Nephron (organoid): Measurements from ENCODE around the gene TMEM179.
A peak's percentile ranks its signal among the peaks of the same experiment; 100 is the strongest.

ENCODE experiments used
- H3K27ac Mint-ChIP-seq, 3 experiments: 2 replicates each; pipeline ENCODE4 v1.8.0; 2020; ENCODE audit warnings: mixed read lengths in 3 of 3, mild to moderate bottlenecking in 2 of 3, moderate library complexity in 1 of 3
- H3K27me3 Mint-ChIP-seq: 2 replicates; pipeline ENCODE4 v1.8.0; 2021; ENCODE audit warnings: low read depth, mild to moderate bottlenecking, moderate library complexity, mixed read lengths
- H3K36me3 Mint-ChIP-seq: 2 replicates; pipeline ENCODE4 v1.8.0; 2020; ENCODE audit warnings: low read depth, mixed read lengths
- H3K4me1 Mint-ChIP-seq: 2 replicates; pipeline ENCODE4 v1.8.0; 2020; ENCODE audit warnings: mixed read lengths
- H3K4me3 Mint-ChIP-seq, 3 experiments: 2 replicates each; pipeline ENCODE4 v1.8.0; 2020; ENCODE audit warnings: mild to moderate bottlenecking in 3 of 3, mixed read lengths in 3 of 3, moderate library complexity in 2 of 3
- H3K9me3 Mint-ChIP-seq: 2 replicates; pipeline ENCODE4 v1.8.0; 2020; ENCODE audit warnings: mixed read lengths
- TF ChIP-seq, protein P1 (sequence below), 3 experiments: fragments of 200-600 bp; sonication (generic); IDR thresholded peaks; one replicate each; pipeline ENCODE4 v1.5.0; 2021; ENCODE audit warnings: antibody characterized with exemption in 3 of 3; ENCODE audit not compliant: unreplicated experiment in 3 of 3

The TMEM179 gene

DNA sequence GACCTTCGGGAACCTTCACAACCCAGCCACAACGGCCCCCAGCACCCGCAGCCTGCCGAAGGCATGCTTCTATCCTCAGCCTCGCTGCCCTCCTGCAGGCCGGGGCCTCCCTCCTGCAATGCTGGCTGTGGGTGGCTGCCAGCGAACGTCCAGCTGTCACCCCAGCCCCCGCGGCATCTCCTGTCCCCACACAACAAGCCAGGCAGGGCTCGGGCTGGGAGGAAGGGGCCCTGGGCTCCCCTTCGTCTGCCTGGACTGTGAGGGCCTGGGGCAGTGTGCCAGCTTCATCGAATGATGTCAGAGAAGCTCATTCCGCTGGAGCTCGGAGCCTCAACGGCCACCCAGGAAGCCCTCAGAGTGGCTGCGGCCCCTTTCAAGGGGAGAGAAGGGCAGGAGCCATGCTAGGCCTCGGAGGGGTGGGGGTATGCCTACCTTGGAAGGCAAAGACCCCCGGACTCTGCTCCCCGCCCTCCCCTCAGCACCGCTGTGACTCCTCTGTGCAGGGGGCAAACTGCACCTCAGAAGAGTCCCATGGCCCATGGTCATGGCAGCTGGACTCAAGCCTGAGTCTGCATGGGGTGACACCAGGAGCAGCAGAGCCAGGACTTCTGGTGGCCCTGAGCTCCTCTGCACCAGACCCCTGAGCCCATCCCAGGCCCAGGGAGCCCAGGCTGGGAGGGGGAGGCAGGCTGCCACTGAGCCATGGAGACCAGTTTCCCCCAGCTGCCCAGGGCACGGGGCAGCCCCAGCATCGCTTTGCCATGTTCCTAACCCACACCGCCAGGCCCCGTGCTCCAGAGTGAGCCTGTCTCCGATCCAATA lies 49.8 kb downstream of the TMEM179 start:
- H3K4me1 Mint-ChIP-seq = peaks cover 14% of the 10 kb centered on the region
- peaks cover 40% of the 10 kb centered on the region for H3K27me3 Mint-ChIP-seq
- H3K27ac Mint-ChIP-seq = peak overlapping the region in 2 of 3 experiments; percentile 48 to 71
- H3K4me3 Mint-ChIP-seq = no peak overlapping the region
- TF ChIP-seq, protein P1, sequence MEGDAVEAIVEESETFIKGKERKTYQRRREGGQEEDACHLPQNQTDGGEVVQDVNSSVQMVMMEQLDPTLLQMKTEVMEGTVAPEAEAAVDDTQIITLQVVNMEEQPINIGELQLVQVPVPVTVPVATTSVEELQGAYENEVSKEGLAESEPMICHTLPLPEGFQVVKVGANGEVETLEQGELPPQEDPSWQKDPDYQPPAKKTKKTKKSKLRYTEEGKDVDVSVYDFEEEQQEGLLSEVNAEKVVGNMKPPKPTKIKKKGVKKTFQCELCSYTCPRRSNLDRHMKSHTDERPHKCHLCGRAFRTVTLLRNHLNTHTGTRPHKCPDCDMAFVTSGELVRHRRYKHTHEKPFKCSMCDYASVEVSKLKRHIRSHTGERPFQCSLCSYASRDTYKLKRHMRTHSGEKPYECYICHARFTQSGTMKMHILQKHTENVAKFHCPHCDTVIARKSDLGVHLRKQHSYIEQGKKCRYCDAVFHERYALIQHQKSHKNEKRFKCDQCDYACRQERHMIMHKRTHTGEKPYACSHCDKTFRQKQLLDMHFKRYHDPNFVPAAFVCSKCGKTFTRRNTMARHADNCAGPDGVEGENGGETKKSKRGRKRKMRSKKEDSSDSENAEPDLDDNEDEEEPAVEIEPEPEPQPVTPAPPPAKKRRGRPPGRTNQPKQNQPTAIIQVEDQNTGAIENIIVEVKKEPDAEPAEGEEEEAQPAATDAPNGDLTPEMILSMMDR (IDR thresholded peaks at IDR 0.05; ENCODE audit: unreplicated experiment in 3 of 3) = no peak
- H3K9me3 Mint-ChIP-seq = no peaks in the 10 kb centered on the region
- no peaks in the 10 kb centered on the region for H3K36me3 Mint-ChIP-seq

DNA sequence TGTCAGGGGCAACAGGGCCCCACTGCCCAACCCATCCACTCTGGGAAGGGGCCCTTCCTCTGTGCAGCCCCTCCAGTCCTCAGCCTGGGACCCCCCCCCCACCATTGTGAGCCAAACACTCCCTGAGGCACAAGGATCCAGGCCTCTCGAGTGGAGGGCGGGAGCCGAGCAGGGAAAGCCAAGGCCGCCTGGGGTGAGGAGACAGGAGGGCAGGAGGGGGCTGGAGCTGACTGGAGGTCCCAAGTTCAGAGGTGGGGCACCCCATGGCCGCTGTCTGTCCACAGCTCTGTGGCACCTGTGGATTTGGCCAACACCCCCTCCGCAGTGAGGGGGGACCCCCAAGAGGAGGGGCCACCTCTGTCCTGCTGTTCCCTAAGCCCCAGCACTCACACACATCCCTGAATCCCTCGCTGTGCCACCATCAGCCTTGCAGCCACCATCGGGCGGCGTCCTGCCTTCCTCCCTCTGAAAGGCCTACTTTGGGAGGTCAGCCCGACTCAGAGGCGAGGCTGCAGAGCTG lies 50.4 kb downstream of the TMEM179 start:
- H3K4me1 Mint-ChIP-seq = peaks cover 14% of the 10 kb centered on the region
- peaks cover 42% of the 10 kb centered on the region for H3K27me3 Mint-ChIP-seq
- TF ChIP-seq, protein P1 (IDR thresholded peaks at IDR 0.05; ENCODE audit: unreplicated experiment in 3 of 3) = no peak
- no peak overlapping the region for H3K4me3 Mint-ChIP-seq
- peak overlapping the region in 2 of 3 experiments; percentile 43 to 48 for H3K27ac Mint-ChIP-seq
- no peaks in the 10 kb centered on the region for H3K36me3 Mint-ChIP-seq
- H3K9me3 Mint-ChIP-seq = no peaks in the 10 kb centered on the region

DNA sequence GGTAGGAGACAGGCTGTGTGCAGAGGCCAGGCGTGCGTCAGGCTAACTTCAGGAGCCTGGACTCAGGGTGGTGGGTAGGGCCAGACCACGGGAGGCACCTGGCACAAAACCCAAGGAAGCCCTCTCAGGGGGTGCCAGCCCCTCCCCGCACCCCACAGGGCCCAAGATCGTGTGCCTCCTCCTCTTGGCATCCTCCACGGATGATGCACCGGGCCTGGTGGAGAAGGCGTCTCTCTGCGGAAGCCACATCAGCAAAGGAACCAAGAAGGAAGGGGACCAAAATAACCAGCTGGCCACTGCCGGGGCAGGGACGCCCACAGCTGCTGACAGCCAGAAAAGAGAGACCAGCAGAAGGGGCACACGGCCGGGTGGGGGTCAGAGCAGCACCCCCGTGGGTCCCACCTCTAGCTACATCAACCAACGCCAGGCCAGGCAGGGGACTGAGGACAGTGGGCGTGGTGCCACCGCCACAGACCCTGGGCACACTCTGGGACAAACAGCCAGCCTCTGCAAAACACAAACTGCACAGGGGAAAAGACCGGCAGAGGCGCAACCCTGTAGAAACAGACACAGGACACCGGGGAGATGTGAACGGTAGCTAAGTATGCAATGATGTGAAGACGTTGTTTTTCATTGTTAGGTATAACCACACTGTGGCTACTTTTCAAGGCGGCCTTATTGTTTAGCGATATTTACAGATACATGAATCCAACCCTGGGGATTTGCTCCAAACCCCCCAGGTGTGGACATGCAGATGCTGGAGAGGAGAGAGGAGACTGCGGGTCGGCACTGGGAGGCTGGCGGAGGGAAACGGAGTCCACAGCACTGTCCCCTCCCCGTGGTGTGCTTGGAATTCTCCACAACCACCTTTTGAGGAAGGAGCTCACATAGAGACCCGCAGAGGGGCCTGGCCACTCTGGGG lies 51.1 kb downstream of the TMEM179 start:
- Mint-ChIP-seq H3K4me3 (no peak overlapping the region), H3K4me1 (peaks cover 14% of the 10 kb centered on the region), H3K36me3 (no peaks in the 10 kb centered on the region), H3K27me3 (peaks cover 42% of the 10 kb centered on the region), H3K9me3 (no peaks in the 10 kb centered on the region), H3K27ac (peak overlapping the region in 2 of 3 experiments; percentile 43 to 76)
- TF ChIP-seq, protein P1 (IDR thresholded peaks at IDR 0.05; ENCODE audit: unreplicated experiment in 3 of 3) = no peak

DNA sequence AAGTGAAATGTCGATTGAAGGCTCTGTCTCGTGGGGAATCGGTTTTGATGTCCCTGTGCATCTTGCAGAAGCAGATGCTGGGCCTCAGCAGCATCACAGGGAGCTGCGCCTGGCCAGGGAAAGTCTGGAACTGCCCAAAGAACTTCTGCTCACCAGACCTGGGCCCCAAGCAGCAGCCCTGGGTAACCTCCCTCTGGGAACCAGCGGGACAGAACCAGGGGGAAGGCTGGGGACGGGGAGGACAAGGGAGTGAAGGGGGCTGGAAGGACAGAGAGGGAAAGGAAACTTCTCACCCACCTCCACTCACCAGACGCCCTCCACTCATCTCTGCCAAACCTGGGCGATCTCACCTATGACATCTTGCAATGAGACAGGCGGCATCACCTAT lies 51.8 kb downstream of the TMEM179 start:
- no peak overlapping the region for H3K4me3 Mint-ChIP-seq
- no peaks in the 10 kb centered on the region for H3K9me3 Mint-ChIP-seq
- H3K27ac Mint-ChIP-seq = no peak overlapping the region

DNA sequence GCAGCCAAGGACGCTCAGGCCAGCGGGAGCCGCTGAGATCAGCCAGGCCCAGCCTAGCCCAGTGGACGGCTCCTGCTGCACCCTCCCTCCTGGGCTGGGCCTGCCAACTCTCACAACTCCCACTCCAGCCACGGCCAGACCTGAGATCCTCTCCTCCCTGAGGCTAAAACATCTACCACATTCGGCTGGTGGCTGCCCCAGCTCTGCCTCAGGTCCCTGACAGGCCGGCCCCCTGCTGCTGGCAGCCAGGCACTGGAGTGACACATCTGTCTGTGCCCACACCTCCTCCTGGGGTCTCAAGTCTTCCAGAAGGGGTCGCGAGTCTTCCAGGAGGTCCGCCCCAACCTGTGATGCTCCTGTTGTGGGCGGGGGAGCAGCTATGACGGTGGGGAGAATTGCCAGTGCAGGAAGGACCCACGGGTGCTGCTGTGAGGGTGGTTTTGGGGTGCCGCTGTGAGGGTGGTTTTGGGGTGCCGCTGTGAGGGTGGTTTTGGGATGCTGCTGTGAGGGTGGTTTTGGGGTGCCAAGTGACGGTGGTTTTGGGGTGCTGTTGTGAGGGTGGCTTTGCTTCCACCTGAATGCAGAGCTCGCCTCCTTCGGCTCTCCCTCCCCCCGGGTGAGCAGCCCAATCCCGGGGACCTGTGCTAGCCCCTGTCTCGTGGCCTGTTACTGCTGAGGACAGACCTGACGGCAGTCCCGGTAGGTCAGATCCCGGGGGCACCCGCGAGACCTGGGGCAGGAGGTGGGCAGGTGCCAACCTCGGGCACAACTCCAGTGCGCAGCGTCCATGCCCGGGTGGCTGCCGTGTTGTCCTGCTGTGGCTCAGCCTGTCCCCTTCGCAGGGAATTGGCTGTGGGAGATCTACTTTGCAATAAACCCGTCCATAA lies 52.5 kb downstream of the TMEM179 start:
- Mint-ChIP-seq H3K9me3 (no peaks in the 10 kb centered on the region), H3K27me3 (peaks cover 34% of the 10 kb centered on the region), H3K36me3 (no peaks in the 10 kb centered on the region), H3K4me3 (no peak overlapping the region), H3K27ac (no peak overlapping the region), H3K4me1 (peaks cover 14% of the 10 kb centered on the region)
- TF ChIP-seq, protein P1 (IDR thresholded peaks at IDR 0.05; ENCODE audit: unreplicated experiment in 3 of 3) = no peak

More for the DNA sequence above, 51.8 kb downstream of the TMEM179 start:
- Mint-ChIP-seq H3K27me3 (peaks cover 39% of the 10 kb centered on the region), H3K4me1 (peaks cover 14% of the 10 kb centered on the region), H3K36me3 (no peaks in the 10 kb centered on the region)
- TF ChIP-seq, protein P1 (IDR thresholded peaks at IDR 0.05; ENCODE audit: unreplicated experiment in 3 of 3) = no peak
